DOHH2 (cell line): ENCODE data around the gene PEX14.

ENCODE experiments used
- CTCF ChIP-seq: fragments of 200-600 bp; sonication (generic); IDR thresholded peaks from one replicate; pipeline ENCODE4 v1.5.1; 2014; ENCODE audit warnings: antibody characterized with exemption, mild to moderate bottlenecking, low read depth, low read length; ENCODE audit not compliant: poor library complexity, severe bottlenecking
- EZH2phosphoT487 ChIP-seq: fragments of 200-600 bp; sonication (generic); IDR thresholded peaks from 2 replicates; pipeline ENCODE4 v1.6.1; 2017; ENCODE audit warnings: borderline replicate concordance, mild to moderate bottlenecking, antibody characterized with exemption, low read length, moderate library complexity, mixed read lengths

- TF ChIP-seq CTCF = no peak
- no peak for TF ChIP-seq EZH2phosphoT487
Measured at GRCh38 chr1:10569531-10569930, 94.8 kb downstream of the PEX14 start.
